Measurements from ENCODE around the gene FOCAD. TPM values are rescaled to one million over a fixed set of nuclear protein-coding genes. Genes with fewer than 3 reads are reported as not detected.

Gene FOCAD
- total RNA-seq, 1 donor from 2014 or later: 85.2 TPM

- peak; percentile 49 to 84 for DNase-seq (ENCODE audit: low read depth in 2 of 2)
These were observed 104.7 kb downstream of the FOCAD start for GRCh38 chr9:20788526-20789451.

- no peak for DNase-seq (ENCODE audit: low read depth in 2 of 2)
These were observed 106.7 kb downstream of the FOCAD start for GRCh38 chr9:20790721-20791120.

GRCh38 chr9:20791682-20792081 lies 107.6 kb downstream of the FOCAD start:
- no peak for DNase-seq (ENCODE audit: low read depth in 2 of 2)

GRCh38 chr9:20804489-20805250 lies 120.6 kb downstream of the FOCAD start:
- DNase-seq (ENCODE audit: low read depth in 2 of 2): no peak

- no peak for DNase-seq (ENCODE audit: low read depth in 2 of 2)
These were observed 121.7 kb downstream of the FOCAD start for GRCh38 chr9:20805766-20806165.

- no peak for DNase-seq (ENCODE audit: low read depth in 2 of 2)
These were observed 123.9 kb downstream of the FOCAD start for GRCh38 chr9:20808002-20808401.

- no peak for DNase-seq (ENCODE audit: low read depth in 2 of 2)
These were observed 127.8 kb downstream of the FOCAD start for GRCh38 chr9:20811872-20812271.

- no peak for DNase-seq (ENCODE audit: low read depth in 2 of 2)
These were observed 132.1 kb downstream of the FOCAD start for GRCh38 chr9:20815923-20816703.

- DNase-seq (ENCODE audit: low read depth in 2 of 2): no peak
These were observed 139.0 kb downstream of the FOCAD start for GRCh38 chr9:20823051-20823450.

GRCh38 chr9:20831028-20831427 lies 147.0 kb downstream of the FOCAD start:
- no peak for DNase-seq (ENCODE audit: low read depth in 2 of 2)

- no peak for DNase-seq (ENCODE audit: low read depth in 2 of 2)
These were observed 148.7 kb downstream of the FOCAD start for GRCh38 chr9:20832775-20833174.

GRCh38 chr9:20835377-20836286 lies 151.6 kb downstream of the FOCAD start:
- DNase-seq (ENCODE audit: low read depth in 2 of 2): no peak

GRCh38 chr9:20837166-20837565 lies 153.1 kb downstream of the FOCAD start:
- no peak for DNase-seq (ENCODE audit: low read depth in 2 of 2)

GRCh38 chr9:20838218-20838617 lies 154.2 kb downstream of the FOCAD start:
- no peak for DNase-seq (ENCODE audit: low read depth in 2 of 2)

- no peak for DNase-seq (ENCODE audit: low read depth in 2 of 2)
These were observed 160.9 kb downstream of the FOCAD start for GRCh38 chr9:20844916-20845315.

- no peak for DNase-seq (ENCODE audit: low read depth in 2 of 2)
These were observed 164.4 kb downstream of the FOCAD start for GRCh38 chr9:20848490-20848889.

- DNase-seq (ENCODE audit: low read depth in 2 of 2): peak in 1 of 2 donors; percentile 12
These were observed 169.8 kb downstream of the FOCAD start for GRCh38 chr9:20853866-20854265.

GRCh38 chr9:20854444-20854843 lies 170.4 kb downstream of the FOCAD start:
- DNase-seq (ENCODE audit: low read depth in 2 of 2): no peak

- no peak for DNase-seq (ENCODE audit: low read depth in 2 of 2)
These were observed 179.9 kb downstream of the FOCAD start for GRCh38 chr9:20863945-20864344.

- DNase-seq (ENCODE audit: low read depth in 2 of 2): no peak
These were observed 181.3 kb downstream of the FOCAD start for GRCh38 chr9:20865347-20865746.

GRCh38 chr9:20870115-20870514 lies 186.1 kb downstream of the FOCAD start:
- DNase-seq (ENCODE audit: low read depth in 2 of 2): no peak

Measured in dermis microvascular lymphatic vessel endothelial cell (primary cell).